Sigmoid colon (tissue), 7 donors: Measurements from ENCODE around the gene SLC6A19. TPM values are rescaled to one million over a fixed set of nuclear protein-coding genes. Genes with fewer than 3 reads are reported as not detected.

Experiments
- DNase-seq: peaks from one replicate; pipeline ENCODE4 v3.0.0-alpha.2; 2019
- H3K27ac ChIP-seq, 4 donors: fragments of 200-600 bp; sonication (generic); one replicate each; pipeline ENCODE4 v1.5.1; 2016 to 2019; ENCODE audit warnings: mild to moderate bottlenecking in 1 of 4
- H3K27me3 ChIP-seq, 3 donors: fragments of 200-600 bp; sonication (generic); one replicate each; pipeline ENCODE4 v1.5.1; 2019; ENCODE audit warnings: mild to moderate bottlenecking in 1 of 3
- H3K36me3 ChIP-seq, 4 donors: fragments of 200-600 bp; sonication (generic); one replicate each; pipeline ENCODE4 v1.5.1; 2016 to 2019
- H3K4me1 ChIP-seq, 4 donors: fragments of 200-600 bp; sonication (generic); one replicate each; pipeline ENCODE4 v1.5.1; 2017 to 2019
- H3K4me3 ChIP-seq, 4 donors: fragments of 200-600 bp; sonication (generic); one replicate each; pipeline ENCODE4 v1.5.1; 2017 to 2019; ENCODE audit warnings: mild to moderate bottlenecking in 2 of 4, moderate library complexity in 1 of 4
- H3K9me3 ChIP-seq, 4 donors: fragments of 200-600 bp in 3 of 4; sonication (generic) in 3 of 4; one replicate each; pipeline versions ENCODE4 v1.5.1 to v1.6.1; 2013 to 2019
- CTCF ChIP-seq, 4 experiments: fragments of 450-650 bp in 3 of 4; fragments of 200-600 bp in 1 of 4; IDR thresholded peaks; one replicate each; pipeline ENCODE4 v1.5.1; 2016 to 2019; ENCODE audit warnings: antibody characterized with exemption in 4 of 4, mild to moderate bottlenecking in 3 of 4, moderate library complexity in 2 of 4
- EP300 ChIP-seq, 4 donors: sonication (generic); formaldehyde crosslinking; IDR thresholded peaks; one replicate each; pipeline ENCODE4 v1.6.1; 2017; ENCODE audit warnings: antibody characterized with exemption in 4 of 4
- POLR2A ChIP-seq, 2 donors: fragments of 450-650 bp; IDR thresholded peaks; one replicate each; pipeline ENCODE4 v1.6.1; 2016; ENCODE audit warnings: antibody characterized with exemption in 2 of 2, mild to moderate bottlenecking in 2 of 2, moderate library complexity in 2 of 2
- POLR2AphosphoS5 ChIP-seq, 4 donors: sonication (generic); formaldehyde crosslinking; IDR thresholded peaks; one replicate each; pipeline ENCODE4 v1.6.1; 2017; ENCODE audit warnings: antibody characterized with exemption in 4 of 4
- WGBS, 2 donors: extraction: QIAGEN DNeasy Blood & Tissue Kit; methylation state at CpG; one replicate each; pipeline ENCODE4 v1.1.7; 2013; 5-methylcytosine and 5-hydroxymethylcytosine counted together
- intact Hi-C: fragments of 100-400 bp; cut with DNase I; formaldehyde crosslinking; loops from one replicate; pipeline ENCODE4 v1.15.1; 2023
- polyA plus RNA-seq, 3 donors: library from polyadenylated mRNA; stranded (reverse); fragments of 200-250 nt; gene quantifications; one replicate each; pipeline ENCODE4 v1.2.3, GENCODE V29; 2013
- total RNA-seq, 4 donors: library from RNA; depleted of rRNA; stranded (reverse); fragments of >200 nt; gene quantifications; one replicate each; pipeline ENCODE4 v1.1.0, GENCODE V29; 2016
- donor health status: healthy with polysubstance abuse.
- donor health status: Bipolar disorder and iron deficiency.
- donor health status: healthy.

The SLC6A19 gene
- total and polyA plus RNA-seq, 7 donors: 0.80 to 6.6 (median 0.92) TPM; not detected in 4

GRCh38 chr5:1184481-1184880, 16.9 kb upstream of the SLC6A19 start:
- Histone ChIP-seq H3K36me3 (no peaks in the 10 kb centered on the region), H3K9me3 (no peaks in the 10 kb centered on the region), H3K27me3 (peaks cover 0 to 33% (median 13%) of the 10 kb centered on the region in 3 donors), H3K27ac (no peak overlapping the region), H3K4me1 (no peaks in the 10 kb centered on the region), H3K4me3 (no peak overlapping the region)
- 92% methylated on average over 7 of the region's 7 CpGs for WGBS, 2 donors
- TF ChIP-seq POLR2A (IDR thresholded peaks at IDR 0.05) (no peak), POLR2AphosphoS5 (IDR thresholded peaks at IDR 0.05) (no peak), CTCF (IDR thresholded peaks at IDR 0.05) (no peak), EP300 (IDR thresholded peaks at IDR 0.05) (no peak)
- DNase-seq: no peak
- intact Hi-C loops: no loop called here

- Histone ChIP-seq H3K9me3 (no peaks in the 10 kb centered on the region), H3K36me3 (no peaks in the 10 kb centered on the region), H3K4me1 (no peaks in the 10 kb centered on the region), H3K27ac (no peak overlapping the region), H3K27me3 (peaks cover 0 to 40% (median 18%) of the 10 kb centered on the region in 3 donors), H3K4me3 (no peak overlapping the region)
- no peak for TF ChIP-seq POLR2AphosphoS5 (IDR thresholded peaks at IDR 0.05)
- TF ChIP-seq POLR2A (IDR thresholded peaks at IDR 0.05): no peak
- no peak for TF ChIP-seq EP300 (IDR thresholded peaks at IDR 0.05)
- TF ChIP-seq CTCF (IDR thresholded peaks at IDR 0.05): no peak
- WGBS, 2 donors: 86 to 87% methylated on average over 10 of the region's 10 CpGs
- intact Hi-C loops: no loop called here
- DNase-seq: no peak
Observed at GRCh38 chr5:1185038-1185627, 16.3 kb upstream of the SLC6A19 start.

- TF ChIP-seq POLR2A (IDR thresholded peaks at IDR 0.05) (no peak), EP300 (IDR thresholded peaks at IDR 0.05) (no peak)
- Histone ChIP-seq H3K27me3 (peaks cover 2 to 46% (median 24%) of the 10 kb centered on the region in 3 donors), H3K4me3 (no peak overlapping the region), H3K27ac (no peak overlapping the region), H3K4me1 (no peaks in the 10 kb centered on the region), H3K36me3 (no peaks in the 10 kb centered on the region), H3K9me3 (no peaks in the 10 kb centered on the region)
- no peak for DNase-seq
- 15 to 65% methylated on average over 12 of the region's 12 CpGs for WGBS, 2 donors
- intact Hi-C loops: no loop called here
Observed at GRCh38 chr5:1185629-1186350, 15.6 kb upstream of the SLC6A19 start.

GRCh38 chr5:1186351-1187233, 14.8 kb upstream of the SLC6A19 start:
- Histone ChIP-seq H3K9me3 (no peaks in the 10 kb centered on the region), H3K27ac (no peak overlapping the region), H3K27me3 (peaks cover 4 to 43% (median 27%) of the 10 kb centered on the region in 3 donors), H3K36me3 (no peaks in the 10 kb centered on the region), H3K4me1 (no peaks in the 10 kb centered on the region), H3K4me3 (no peak overlapping the region)
- WGBS, 2 donors: 72 to 82% methylated on average over 18 of the region's 18 CpGs
- DNase-seq: no peak
- no peak for TF ChIP-seq CTCF (IDR thresholded peaks at IDR 0.05)
- no peak for TF ChIP-seq POLR2AphosphoS5 (IDR thresholded peaks at IDR 0.05)
- intact Hi-C loops: no loop called here
